ENCODE results near the gene STAC2.

Gene STAC2

GRCh38 chr17:39212841-39213480 is 12.8 kb downstream of the STAC2 start:
- Histone ChIP-seq H4K20me1 (ENCODE audit: low read depth, low read length) (no peaks in the 10 kb centered on the region), H3K36me3 (ENCODE audit: low read length) (no peaks in the 10 kb centered on the region), H3F3A (ENCODE audit: insufficient read depth) (peaks cover 8% of the 10 kb centered on the region), H3K9ac (ENCODE audit: low read length) (no peak overlapping the region), H3K9me3 (ENCODE audit: insufficient read depth, low read length) (no peaks in the 10 kb centered on the region), H3K79me2 (ENCODE audit: insufficient read depth, low read length) (no peaks in the 10 kb centered on the region), H3K9me2 (replicated peaks; ENCODE audit: insufficient read depth, low read length) (no peaks in the 10 kb centered on the region), H2AFZ (ENCODE audit: low read depth, low read length, severe bottlenecking) (no peak overlapping the region), H3K27ac (ENCODE audit: low read depth, low read length) (no peak overlapping the region), H3K4me3 (ENCODE audit: insufficient read depth, low read length, poor library complexity, severe bottlenecking) (no peak overlapping the region), H3K27me3 (ENCODE audit: low read length) (no peaks in the 10 kb centered on the region), H3K4me2 (ENCODE audit: low read depth, low read length, poor library complexity, severe bottlenecking) (no peak overlapping the region)
- TF ChIP-seq CTCF (IDR thresholded peaks at IDR 0.05; ENCODE audit: insufficient read depth, low read length, poor library complexity, severe bottlenecking) (no peak), EZH2phosphoT487 (conservative IDR thresholded peaks at IDR 0.05; ENCODE audit: low read length) (no peak)

- H3K9ac ChIP-seq (ENCODE audit: low read length) = no peak overlapping the region
- no peaks in the 10 kb centered on the region for H3K9me3 ChIP-seq (ENCODE audit: insufficient read depth, low read length)
- no peak overlapping the region for H3K27ac ChIP-seq (ENCODE audit: low read depth, low read length)
- no peaks in the 10 kb centered on the region for H3K27me3 ChIP-seq (ENCODE audit: low read length)
- no peak overlapping the region for H2AFZ ChIP-seq (ENCODE audit: low read depth, low read length, severe bottlenecking)
- no peaks in the 10 kb centered on the region for H3K36me3 ChIP-seq (ENCODE audit: low read length)
- no peaks in the 10 kb centered on the region for H3K79me2 ChIP-seq (ENCODE audit: insufficient read depth, low read length)
- no peaks in the 10 kb centered on the region for H4K20me1 ChIP-seq (ENCODE audit: low read depth, low read length)
- peaks cover 10% of the 10 kb centered on the region for H3F3A ChIP-seq (ENCODE audit: insufficient read depth)
- no peak overlapping the region for H3K4me3 ChIP-seq (ENCODE audit: insufficient read depth, low read length, poor library complexity, severe bottlenecking)
- H3K9me2 ChIP-seq (replicated peaks; ENCODE audit: insufficient read depth, low read length) = no peaks in the 10 kb centered on the region
- no peak overlapping the region for H3K4me2 ChIP-seq (ENCODE audit: low read depth, low read length, poor library complexity, severe bottlenecking)
- TF ChIP-seq EZH2phosphoT487 (conservative IDR thresholded peaks at IDR 0.05; ENCODE audit: low read length) (no peak), CTCF (IDR thresholded peaks at IDR 0.05; ENCODE audit: insufficient read depth, low read length, poor library complexity, severe bottlenecking) (no peak)
Observed at GRCh38 chr17:39212195-39212810, 13.4 kb downstream of the STAC2 start.

GRCh38 chr17:39210093-39210434 is 15.7 kb downstream of the STAC2 start:
- no peak overlapping the region for H3K9ac ChIP-seq (ENCODE audit: low read length)
- H4K20me1 ChIP-seq (ENCODE audit: low read depth, low read length) = no peaks in the 10 kb centered on the region
- no peaks in the 10 kb centered on the region for H3K9me2 ChIP-seq (replicated peaks; ENCODE audit: insufficient read depth, low read length)
- no peak overlapping the region for H2AFZ ChIP-seq (ENCODE audit: low read depth, low read length, severe bottlenecking)
- no peaks in the 10 kb centered on the region for H3K36me3 ChIP-seq (ENCODE audit: low read length)
- H3K9me3 ChIP-seq (ENCODE audit: insufficient read depth, low read length) = no peaks in the 10 kb centered on the region
- H3K27ac ChIP-seq (ENCODE audit: low read depth, low read length) = no peak overlapping the region
- H3K4me2 ChIP-seq (ENCODE audit: low read depth, low read length, poor library complexity, severe bottlenecking) = no peak overlapping the region
- TF ChIP-seq EZH2phosphoT487 (conservative IDR thresholded peaks at IDR 0.05; ENCODE audit: low read length) = no peak
- TF ChIP-seq CTCF (IDR thresholded peaks at IDR 0.05; ENCODE audit: insufficient read depth, low read length, poor library complexity, severe bottlenecking) = no peak
- H3K27me3 ChIP-seq (ENCODE audit: low read length) = no peaks in the 10 kb centered on the region
- no peak overlapping the region for H3K4me3 ChIP-seq (ENCODE audit: insufficient read depth, low read length, poor library complexity, severe bottlenecking)
- no peaks in the 10 kb centered on the region for H3K79me2 ChIP-seq (ENCODE audit: insufficient read depth, low read length)
- peaks cover 16% of the 10 kb centered on the region for H3F3A ChIP-seq (ENCODE audit: insufficient read depth)
